ENCODE data around the gene HECTD2.
A peak's percentile ranks its signal among the peaks of the same experiment; 100 is the strongest.
"Not testable (repeated sequence)": the region's sequence is repeated elsewhere in the genome, so short reads cannot be mapped to it uniquely, and the experiment has no call there.

Gene HECTD2

DNA sequence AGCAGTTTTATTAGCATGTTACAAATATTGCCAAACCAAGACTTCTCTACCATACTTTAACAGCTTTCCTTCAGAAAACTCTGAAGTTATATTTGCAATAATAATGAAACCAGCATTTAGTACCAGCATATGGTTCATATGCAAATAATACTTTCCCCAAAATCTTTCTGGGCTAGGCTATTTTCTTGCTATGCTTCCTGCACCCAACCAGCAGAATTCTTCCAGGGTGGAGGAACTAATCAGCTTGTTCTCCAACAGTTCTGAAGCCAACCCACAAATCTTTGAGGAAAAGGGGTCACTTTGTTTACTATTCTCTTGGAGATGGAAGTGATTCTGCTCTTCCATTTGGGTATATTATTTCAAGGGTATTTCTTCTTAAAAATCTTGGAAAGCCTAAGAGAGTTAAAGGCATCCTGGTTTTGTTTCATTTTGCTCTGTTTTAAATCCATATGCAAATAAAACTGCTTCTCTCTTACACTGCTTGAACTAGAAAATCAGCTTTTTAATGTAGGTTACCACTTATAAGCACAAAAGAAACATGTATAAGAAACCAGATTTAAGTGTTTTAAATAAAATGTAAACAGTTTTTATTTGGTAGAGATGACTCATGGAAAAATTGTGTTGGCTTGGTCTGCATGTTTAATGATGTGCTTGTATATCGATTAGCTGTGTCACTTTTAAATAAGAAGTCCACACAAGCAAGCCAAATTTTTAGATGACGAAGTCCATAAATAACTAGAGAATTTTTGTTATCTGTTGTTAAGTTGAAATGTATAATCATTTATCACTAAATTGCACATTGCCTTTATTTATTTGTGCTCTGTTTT, 103.7 kb downstream of the HECTD2 start:
- peak overlapping the region; percentile 31 to 36 for H3K4me3 ChIP-seq (ENCODE audit: low read length in 2 of 2)
- no peaks in the 10 kb centered on the region for H3K27me3 ChIP-seq (ENCODE audit: control insufficient read depth in 1 of 2, insufficient read depth in 2 of 2, low read length in 2 of 2)
- peaks cover 0 to 2% of the 10 kb centered on the region in 2 donors for H3K36me3 ChIP-seq (ENCODE audit: control insufficient read depth in 2 of 2, insufficient read depth in 2 of 2, low read length in 2 of 2)
- no peak overlapping the region for H3K27ac ChIP-seq (ENCODE audit: low read length)
- no peaks in the 10 kb centered on the region for H3K9me3 ChIP-seq (ENCODE audit: control insufficient read depth in 2 of 2, low read length in 2 of 2)
- peak overlapping the region; percentile 0 to 24 for H3K9ac ChIP-seq (ENCODE audit: low read length in 2 of 2)
- H3K4me1 ChIP-seq (ENCODE audit: control insufficient read depth, insufficient read depth, low read length): no peaks in the 10 kb centered on the region

- Histone ChIP-seq H3K4me1 (ENCODE audit: control insufficient read depth, insufficient read depth, low read length) (no peaks in the 10 kb centered on the region), H3K27ac (ENCODE audit: low read length) (no peak overlapping the region), H3K27me3 (ENCODE audit: control insufficient read depth in 1 of 2, insufficient read depth in 2 of 2, low read length in 2 of 2) (no peaks in the 10 kb centered on the region), H3K4me3 (ENCODE audit: low read length in 2 of 2) (no peak overlapping the region), H3K9ac (ENCODE audit: low read length in 2 of 2) (no peak overlapping the region), H3K9me3 (ENCODE audit: control insufficient read depth in 2 of 2, low read length in 2 of 2) (no peaks in the 10 kb centered on the region), H3K36me3 (ENCODE audit: control insufficient read depth in 2 of 2, insufficient read depth in 2 of 2, low read length in 2 of 2) (peaks cover 0 to 2% of the 10 kb centered on the region in 2 donors)
Measured at GRCh38 chr10:91514787-91515186, 104.6 kb downstream of the HECTD2 start.

DNA sequence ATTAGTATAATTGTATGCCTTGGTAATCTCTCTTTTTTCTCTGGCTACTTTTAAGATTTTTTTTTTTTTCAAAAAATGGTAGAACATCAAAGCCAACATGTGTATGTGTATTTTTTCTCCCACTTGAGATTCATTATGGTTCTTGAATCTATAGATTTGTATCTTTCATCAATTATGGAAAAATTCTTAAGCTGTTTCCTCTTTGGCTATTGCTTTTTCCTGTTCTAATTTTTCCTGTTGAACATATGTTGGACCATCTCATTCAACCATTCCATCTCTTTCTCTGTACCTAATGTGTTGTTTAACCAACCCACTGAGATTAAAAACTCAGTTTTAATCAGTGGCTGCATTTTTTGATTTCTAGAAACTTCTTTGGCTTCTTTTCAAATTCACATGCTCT, 107.2 kb downstream of the HECTD2 start:
- Histone ChIP-seq H3K9ac (ENCODE audit: low read length in 2 of 2) (no peak overlapping the region), H3K4me3 (ENCODE audit: low read length in 2 of 2) (no peak overlapping the region), H3K4me1 (ENCODE audit: control insufficient read depth, insufficient read depth, low read length) (peaks cover 10% of the 10 kb centered on the region), H3K36me3 (ENCODE audit: control insufficient read depth in 2 of 2, insufficient read depth in 2 of 2, low read length in 2 of 2) (peaks cover 0 to 2% of the 10 kb centered on the region in 2 donors), H3K27me3 (ENCODE audit: control insufficient read depth in 1 of 2, insufficient read depth in 2 of 2, low read length in 2 of 2) (no peaks in the 10 kb centered on the region), H3K9me3 (ENCODE audit: control insufficient read depth in 2 of 2, low read length in 2 of 2) (no peaks in the 10 kb centered on the region), H3K27ac (ENCODE audit: low read length) (no peak overlapping the region)

- H3K27ac ChIP-seq (ENCODE audit: low read length): peak overlapping the region; percentile 47
- no peak overlapping the region for H3K9ac ChIP-seq (ENCODE audit: low read length in 2 of 2)
- no peaks in the 10 kb centered on the region for H3K36me3 ChIP-seq (ENCODE audit: control insufficient read depth in 2 of 2, insufficient read depth in 2 of 2, low read length in 2 of 2)
- no peaks in the 10 kb centered on the region for H3K9me3 ChIP-seq (ENCODE audit: control insufficient read depth in 2 of 2, low read length in 2 of 2)
- H3K27me3 ChIP-seq (ENCODE audit: control insufficient read depth in 1 of 2, insufficient read depth in 2 of 2, low read length in 2 of 2): no peaks in the 10 kb centered on the region
- no peak overlapping the region for H3K4me3 ChIP-seq (ENCODE audit: low read length in 2 of 2)
- peaks cover 10% of the 10 kb centered on the region for H3K4me1 ChIP-seq (ENCODE audit: control insufficient read depth, insufficient read depth, low read length)
Measured at GRCh38 chr10:91519899-91520514, 109.9 kb downstream of the HECTD2 start.

- Histone ChIP-seq H3K9me3 (ENCODE audit: control insufficient read depth in 2 of 2, low read length in 2 of 2) (no peaks in the 10 kb centered on the region), H3K27me3 (ENCODE audit: control insufficient read depth in 1 of 2, insufficient read depth in 2 of 2, low read length in 2 of 2) (no peaks in the 10 kb centered on the region), H3K36me3 (ENCODE audit: control insufficient read depth in 2 of 2, insufficient read depth in 2 of 2, low read length in 2 of 2) (no peaks in the 10 kb centered on the region), H3K27ac (ENCODE audit: low read length) (peak overlapping the region; percentile 47), H3K9ac (ENCODE audit: low read length in 2 of 2) (no peak overlapping the region), H3K4me1 (ENCODE audit: control insufficient read depth, insufficient read depth, low read length) (peaks cover 10% of the 10 kb centered on the region), H3K4me3 (ENCODE audit: low read length in 2 of 2) (peak overlapping the region in 1 of 2 donors; percentile 9)
Measured at GRCh38 chr10:91520661-91521060, 110.5 kb downstream of the HECTD2 start.

GRCh38 chr10:91521439-91521838, 111.3 kb downstream of the HECTD2 start:
- no peaks in the 10 kb centered on the region for H3K36me3 ChIP-seq (ENCODE audit: control insufficient read depth in 2 of 2, insufficient read depth in 2 of 2, low read length in 2 of 2)
- peaks cover 10% of the 10 kb centered on the region for H3K4me1 ChIP-seq (ENCODE audit: control insufficient read depth, insufficient read depth, low read length)
- H3K4me3 ChIP-seq (ENCODE audit: low read length in 2 of 2): no peak overlapping the region
- no peaks in the 10 kb centered on the region for H3K27me3 ChIP-seq (ENCODE audit: control insufficient read depth in 1 of 2, insufficient read depth in 2 of 2, low read length in 2 of 2)
- no peak overlapping the region for H3K27ac ChIP-seq (ENCODE audit: low read length)
- no peak overlapping the region for H3K9ac ChIP-seq (ENCODE audit: low read length in 2 of 2)
- H3K9me3 ChIP-seq (ENCODE audit: control insufficient read depth in 2 of 2, low read length in 2 of 2): no peaks in the 10 kb centered on the region

GRCh38 chr10:91525896-91526712, 116.0 kb downstream of the HECTD2 start:
- Histone ChIP-seq H3K27me3 (ENCODE audit: control insufficient read depth in 1 of 2, insufficient read depth in 2 of 2, low read length in 2 of 2) (no peaks in the 10 kb centered on the region), H3K4me1 (ENCODE audit: control insufficient read depth, insufficient read depth, low read length) (no peaks in the 10 kb centered on the region), H3K9me3 (ENCODE audit: control insufficient read depth in 2 of 2, low read length in 2 of 2) (no peaks in the 10 kb centered on the region), H3K4me3 (ENCODE audit: low read length in 2 of 2) (no peak overlapping the region), H3K36me3 (ENCODE audit: control insufficient read depth in 2 of 2, insufficient read depth in 2 of 2, low read length in 2 of 2) (no peaks in the 10 kb centered on the region), H3K27ac (ENCODE audit: low read length) (no peak overlapping the region), H3K9ac (ENCODE audit: low read length in 2 of 2) (no peak overlapping the region)

DNA sequence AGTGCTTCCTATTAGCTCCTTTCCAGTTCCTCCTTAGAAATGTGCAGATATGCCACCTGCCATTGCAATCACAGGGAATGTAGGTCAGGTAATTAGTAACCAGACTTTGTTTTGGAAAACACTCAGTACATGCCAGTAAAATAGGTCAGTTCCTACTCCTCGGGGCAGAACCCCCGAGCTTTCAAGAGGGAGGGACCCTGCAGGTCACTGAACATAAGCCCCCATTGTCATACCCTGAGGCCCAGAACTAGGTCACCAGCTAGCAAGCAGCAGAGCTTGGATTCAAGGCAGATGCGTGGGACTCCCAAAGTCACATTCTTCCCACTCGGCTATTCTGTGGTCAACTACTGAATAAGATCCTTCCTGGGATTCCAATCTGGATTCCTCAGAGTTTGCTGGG, 117.9 kb downstream of the HECTD2 start:
- no peak overlapping the region for H3K9ac ChIP-seq (ENCODE audit: low read length in 2 of 2)
- no peaks in the 10 kb centered on the region for H3K36me3 ChIP-seq (ENCODE audit: control insufficient read depth in 2 of 2, insufficient read depth in 2 of 2, low read length in 2 of 2)
- H3K9me3 ChIP-seq (ENCODE audit: control insufficient read depth in 2 of 2, low read length in 2 of 2): no peaks in the 10 kb centered on the region
- no peaks in the 10 kb centered on the region for H3K27me3 ChIP-seq (ENCODE audit: control insufficient read depth in 1 of 2, insufficient read depth in 2 of 2, low read length in 2 of 2)
- no peak overlapping the region for H3K27ac ChIP-seq (ENCODE audit: low read length)
- H3K4me3 ChIP-seq (ENCODE audit: low read length in 2 of 2): no peak overlapping the region
- H3K4me1 ChIP-seq (ENCODE audit: control insufficient read depth, insufficient read depth, low read length): no peaks in the 10 kb centered on the region

DNA sequence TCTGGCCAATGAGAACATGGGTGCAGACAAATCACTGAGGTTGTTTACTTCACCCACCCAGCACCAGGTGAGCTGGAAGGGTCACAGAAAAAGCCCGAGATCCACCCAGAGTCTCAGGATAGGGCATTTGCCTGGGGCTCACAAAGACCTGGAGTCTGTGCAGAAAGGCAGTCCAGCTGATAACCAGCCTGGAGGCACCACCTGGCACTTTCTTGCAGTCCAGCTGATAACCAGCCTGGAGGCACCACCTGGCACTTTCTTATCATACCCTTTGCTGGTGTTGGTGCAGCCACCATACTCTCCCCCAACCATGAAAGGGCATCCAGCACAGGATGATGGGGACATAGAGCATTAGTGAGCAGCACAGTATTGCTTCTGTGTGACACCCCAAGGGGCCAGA, 118.6 kb downstream of the HECTD2 start:
- Histone ChIP-seq H3K9me3 (ENCODE audit: control insufficient read depth in 2 of 2, low read length in 2 of 2) (no peaks in the 10 kb centered on the region), H3K27ac (ENCODE audit: low read length) (no peak overlapping the region), H3K9ac (ENCODE audit: low read length in 2 of 2) (no peak overlapping the region), H3K36me3 (ENCODE audit: control insufficient read depth in 2 of 2, insufficient read depth in 2 of 2, low read length in 2 of 2) (no peaks in the 10 kb centered on the region), H3K4me1 (ENCODE audit: control insufficient read depth, insufficient read depth, low read length) (no peaks in the 10 kb centered on the region), H3K4me3 (ENCODE audit: low read length in 2 of 2) (no peak overlapping the region), H3K27me3 (ENCODE audit: control insufficient read depth in 1 of 2, insufficient read depth in 2 of 2, low read length in 2 of 2) (no peaks in the 10 kb centered on the region)

GRCh38 chr10:91534789-91535188, 124.6 kb downstream of the HECTD2 start:
- H3K27me3 ChIP-seq (ENCODE audit: control insufficient read depth in 1 of 2, insufficient read depth in 2 of 2, low read length in 2 of 2); H3K9me3 ChIP-seq (ENCODE audit: control insufficient read depth in 2 of 2, low read length in 2 of 2); H3K4me1 ChIP-seq (ENCODE audit: control insufficient read depth, insufficient read depth, low read length); H3K27ac ChIP-seq (ENCODE audit: low read length); H3K9ac ChIP-seq (ENCODE audit: low read length in 2 of 2); H3K4me3 ChIP-seq (ENCODE audit: low read length in 2 of 2); H3K36me3 ChIP-seq (ENCODE audit: control insufficient read depth in 2 of 2, insufficient read depth in 2 of 2, low read length in 2 of 2): not testable (repeated sequence)
